GM21619 (cell line): Measurements from ENCODE around the gene CRY1.

Experiments
- ATAC-seq: cut with Tn5 transposase; IDR thresholded peaks from one replicate; pipeline ENCODE4 v1.9.1; 2021; ENCODE audit not compliant: unreplicated experiment

CRY1 gene

GRCh38 chr12:106971065-106971464, 122.3 kb downstream of the CRY1 start:
- no peak for ATAC-seq

- no peak for ATAC-seq
These were observed 128.8 kb downstream of the CRY1 start for GRCh38 chr12:106964526-106964925.

- ATAC-seq, result no peak
These were observed 131.1 kb downstream of the CRY1 start for GRCh38 chr12:106962286-106962685.

- no peak for ATAC-seq
These were observed 132.9 kb downstream of the CRY1 start for GRCh38 chr12:106960443-106960842.

- ATAC-seq, result no peak
These were observed 135.8 kb downstream of the CRY1 start for GRCh38 chr12:106957583-106957982.

GRCh38 chr12:106956048-106956578, 137.2 kb downstream of the CRY1 start:
- peak; percentile 35 for ATAC-seq

- peak; percentile 76 for ATAC-seq
These were observed 137.8 kb downstream of the CRY1 start, which contains the start of gene TMEM263 for GRCh38 chr12:106955377-106956047. Gene TMEM263, plus strand, starts transcription at chr12:106955907. Its CDS starts 11,210 bp downstream, at chr12:106967117.

- ATAC-seq, result peak; percentile 10
These were observed 138.6 kb downstream of the CRY1 start for GRCh38 chr12:106954462-106955376.

GRCh38 chr12:106953352-106954250, 139.7 kb downstream of the CRY1 start:
- no peak for ATAC-seq

- ATAC-seq, result no peak
These were observed 142.8 kb downstream of the CRY1 start for GRCh38 chr12:106950591-106950990.

- ATAC-seq, result no peak
These were observed 145.9 kb downstream of the CRY1 start for GRCh38 chr12:106947461-106947860.

- ATAC-seq, result no peak
These were observed 148.0 kb downstream of the CRY1 start for GRCh38 chr12:106945261-106945851.

GRCh38 chr12:106942775-106943174, 150.6 kb downstream of the CRY1 start:
- ATAC-seq, result no peak

- no peak for ATAC-seq
These were observed 151.7 kb downstream of the CRY1 start for GRCh38 chr12:106941481-106942156.
